DMS53 treated with DMSO at 0.1 percent for 48 hours (cell line): ENCODE data around the gene SETD2.

ENCODE experiments used
- DNase-seq: peaks from one replicate; lab custom pipeline; 2025; ENCODE audit not compliant: unreplicated experiment; lab: John Stamatoyannopoulos, UW

SETD2 gene

GRCh38 chr3:46987319-46987742 lies 176.6 kb downstream of the SETD2 start:
- DNase-seq = no peak

DNA sequence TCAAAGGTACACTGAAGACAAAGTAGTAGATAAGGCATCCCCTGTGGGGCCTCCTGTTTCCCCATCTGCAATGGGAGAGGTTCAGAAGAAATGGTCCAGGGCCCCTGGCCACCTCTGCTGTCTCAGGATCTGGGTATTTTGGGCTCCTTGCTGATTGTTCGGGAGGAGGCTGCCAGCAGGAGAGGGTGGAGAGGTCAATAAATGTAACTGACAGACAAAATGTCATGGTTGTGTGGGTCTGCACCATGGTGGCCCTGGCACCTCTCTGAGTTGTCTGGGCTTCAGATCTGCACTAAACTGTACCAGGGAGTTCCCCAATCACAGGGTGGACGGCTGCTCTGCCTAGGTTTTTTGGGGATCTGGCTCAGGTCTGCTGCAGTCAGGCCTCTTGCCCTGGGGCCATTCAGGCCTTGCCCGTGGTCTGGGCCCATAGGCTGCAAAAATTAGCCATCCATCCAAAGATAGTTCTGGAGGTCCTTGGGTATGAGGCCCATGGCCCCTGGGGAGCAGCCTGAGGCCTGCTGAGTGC lies 177.1 kb downstream of the SETD2 start:
- DNase-seq = no peak

DNA sequence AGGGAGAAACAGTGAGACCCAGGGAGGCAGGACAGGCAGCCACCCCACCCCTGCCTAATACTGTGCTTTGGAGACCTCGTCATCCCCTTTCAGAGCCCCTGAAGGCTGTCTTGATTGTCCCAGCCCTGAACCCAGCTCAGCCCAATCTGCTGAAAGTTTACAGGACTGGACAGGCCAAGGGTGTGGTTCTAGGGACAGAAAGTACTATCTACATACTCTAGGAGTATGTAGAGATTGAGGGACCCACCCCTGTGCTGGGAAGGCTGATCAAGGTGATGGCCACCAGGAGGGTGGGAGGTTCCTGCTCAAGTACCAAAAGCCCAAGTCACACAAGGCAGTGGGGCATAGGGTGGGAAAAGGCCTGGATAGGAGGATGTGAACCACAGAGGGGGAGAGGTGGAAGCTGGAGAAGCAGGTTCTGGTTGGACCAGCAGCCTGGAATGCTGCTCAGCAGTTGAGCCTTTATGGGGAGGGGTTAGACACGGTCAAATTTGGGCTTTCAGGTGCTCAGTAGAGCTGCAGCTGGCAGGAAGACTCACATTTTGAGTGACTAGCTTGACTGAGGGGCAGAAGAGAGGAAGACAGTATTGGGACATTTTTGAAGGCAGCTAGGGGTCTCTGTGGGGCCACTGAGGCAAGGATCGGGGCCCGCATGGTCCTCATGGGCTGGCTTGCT lies 177.7 kb downstream of the SETD2 start:
- DNase-seq = no peak

DNA sequence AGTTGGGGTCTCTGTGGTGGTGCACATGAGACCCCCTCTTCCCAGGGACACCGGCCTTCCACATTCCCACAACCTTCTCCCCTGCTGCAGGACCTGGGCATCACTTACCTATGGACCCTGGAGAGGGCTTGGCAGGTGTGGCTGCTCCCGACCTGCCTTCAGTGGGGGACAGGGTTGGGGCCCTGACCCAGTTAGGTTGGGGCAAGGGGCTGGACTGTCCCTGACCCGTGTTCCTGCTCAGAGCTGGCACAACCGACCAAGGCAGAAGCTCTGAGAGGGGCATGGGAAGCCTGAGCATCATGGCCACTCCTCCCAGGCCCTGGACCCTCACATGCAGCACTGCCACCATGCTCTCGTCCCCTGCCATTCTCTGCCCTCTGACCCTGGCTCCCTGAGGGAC lies 178.3 kb downstream of the SETD2 start:
- DNase-seq = no peak

- no peak for DNase-seq
Measured at GRCh38 chr3:46984591-46985459, 179.1 kb downstream of the SETD2 start.

DNA sequence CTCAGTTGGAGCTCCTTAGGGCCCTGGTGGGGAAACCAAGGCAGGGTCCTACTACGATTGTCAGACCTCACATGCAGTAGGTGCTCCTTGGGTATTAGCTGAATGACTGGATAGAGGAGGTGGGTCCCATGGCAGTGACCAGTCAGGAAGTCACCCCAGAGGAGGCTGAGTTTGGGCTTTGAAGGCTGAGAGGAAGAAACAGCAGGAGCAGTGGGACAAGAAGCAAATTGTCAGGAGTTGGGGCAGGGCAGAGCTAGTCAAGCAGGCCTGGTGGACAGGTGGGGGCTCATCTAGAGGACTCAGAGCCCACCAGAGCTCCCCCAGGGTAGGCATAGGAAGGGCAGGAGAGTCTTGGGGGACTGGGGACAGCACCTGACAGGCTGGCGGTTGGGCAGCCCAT lies 181.4 kb downstream of the SETD2 start:
- DNase-seq = no peak

DNA sequence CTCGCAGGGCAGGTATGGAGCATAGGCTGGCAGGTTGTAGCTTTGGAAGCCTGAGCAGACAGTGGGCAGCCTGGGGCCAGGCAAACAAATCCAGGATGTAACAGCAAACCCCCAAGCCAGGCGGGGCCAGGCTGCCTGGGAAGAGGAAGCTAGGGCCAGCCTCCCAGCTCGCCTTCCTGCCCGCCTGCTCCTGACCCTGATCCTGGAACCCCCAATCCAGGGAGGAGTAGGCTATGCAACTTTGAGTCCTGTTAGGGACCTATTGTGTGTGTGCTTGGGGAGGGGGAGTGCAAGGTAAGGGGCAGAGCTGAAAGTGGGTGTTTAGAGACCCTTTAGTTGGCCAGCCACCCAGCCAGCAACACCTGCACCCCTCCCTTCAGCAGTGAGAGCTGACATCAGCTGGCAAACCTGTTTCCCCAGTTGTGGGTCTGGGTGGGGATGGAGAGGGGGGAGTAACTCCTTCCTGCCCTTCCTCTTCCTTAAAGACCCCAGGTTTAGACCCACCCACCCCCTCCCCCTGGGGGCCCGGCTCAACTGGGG lies 181.9 kb downstream of the SETD2 start:
- no peak for DNase-seq

- no peak for DNase-seq
Measured at GRCh38 chr3:46979958-46980497, 183.9 kb downstream of the SETD2 start.

DNA sequence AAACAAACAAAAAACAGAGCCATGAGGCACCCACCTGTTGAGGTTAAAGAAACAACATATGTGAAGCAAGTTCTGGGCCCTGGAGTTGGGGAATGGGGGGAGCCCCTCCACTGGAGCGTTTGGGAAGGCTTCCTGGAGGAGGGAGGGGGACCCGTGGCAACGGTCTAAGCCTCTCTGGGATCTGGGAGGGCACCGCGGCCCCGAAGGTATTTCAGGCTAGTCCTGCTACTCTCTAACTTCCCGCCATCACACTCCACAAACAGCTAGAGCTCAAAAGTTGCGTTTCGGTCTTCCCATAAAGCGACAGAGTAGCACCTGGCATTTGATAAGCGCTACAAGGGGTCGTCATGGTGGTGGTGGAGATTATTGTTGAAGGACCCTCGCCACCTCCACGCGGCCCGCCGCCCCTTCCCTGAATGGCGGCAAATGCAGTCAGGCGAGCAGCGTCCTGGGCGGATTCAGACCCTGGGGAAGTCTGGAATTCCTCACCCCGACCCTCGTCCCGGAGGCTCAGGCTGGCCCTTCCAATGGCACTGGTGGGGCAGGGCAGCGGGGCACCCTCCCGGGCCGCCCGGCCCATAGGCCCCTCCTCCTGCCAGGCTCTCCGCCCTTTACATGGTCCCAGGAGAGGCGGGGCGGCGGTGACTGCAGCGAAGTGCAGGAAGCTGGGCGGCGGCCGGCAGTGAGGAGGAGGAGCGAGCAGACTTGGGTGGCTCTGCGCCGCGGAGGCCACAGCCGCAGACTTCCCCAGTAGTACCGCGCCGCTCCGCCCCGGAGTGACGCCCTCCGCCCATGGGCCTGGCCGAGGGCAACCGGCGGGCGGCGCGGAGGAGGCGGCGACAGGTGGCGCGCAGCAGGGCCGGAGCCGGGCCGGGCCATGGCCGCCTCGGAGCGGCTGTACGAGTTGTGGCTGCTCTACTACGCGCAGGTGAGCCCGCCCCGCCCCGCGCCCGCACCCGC lies 184.6 kb downstream of the SETD2 start, which contains the start of gene NBEAL2:
Gene NBEAL2 (plus strand): TSS at position 682 of the 960 bp plus-strand sequence. CDS start 196 bp downstream, at position 878.
- DNase-seq = peak; percentile 69

DNA sequence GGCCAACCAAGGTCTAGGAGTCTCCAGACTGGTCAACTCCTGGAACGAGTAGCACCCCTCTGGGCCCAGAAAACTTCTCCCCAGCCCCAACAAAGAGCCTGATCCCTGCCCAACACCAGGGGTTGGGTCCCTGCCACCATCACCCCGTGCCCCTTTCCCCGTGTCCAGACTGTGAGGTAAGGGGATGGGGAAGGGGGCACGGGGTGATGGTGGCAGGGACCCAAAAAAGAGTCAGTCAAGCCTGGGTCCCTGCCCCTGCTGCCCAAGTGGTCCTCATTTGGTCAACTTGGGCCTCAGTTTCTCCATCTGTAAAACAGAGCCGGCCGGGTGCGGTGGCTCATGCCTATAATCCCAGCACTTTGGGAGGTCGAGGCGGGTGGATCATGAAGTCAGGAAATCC lies 185.5 kb downstream of the SETD2 start:
- DNase-seq = no peak

DNA sequence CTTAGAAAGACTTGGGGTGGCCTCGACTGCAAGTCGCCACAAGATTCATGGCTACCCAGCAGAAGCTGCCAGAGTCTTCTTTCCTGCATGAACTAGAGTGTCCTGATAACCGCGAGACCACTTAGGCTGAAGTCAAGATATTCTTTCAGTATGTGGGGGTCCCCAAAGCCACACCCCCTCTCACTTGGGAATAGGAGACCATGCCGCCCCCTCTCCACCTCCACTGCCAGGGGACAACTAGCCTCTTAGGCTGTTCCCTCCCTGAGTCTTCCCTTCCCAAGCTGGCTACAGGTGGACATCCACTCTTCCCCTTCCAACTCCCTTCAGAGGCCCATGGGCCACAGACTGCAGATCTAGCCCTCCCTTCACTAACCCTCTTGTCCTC lies 186.1 kb downstream of the SETD2 start:
- no peak for DNase-seq

DNA sequence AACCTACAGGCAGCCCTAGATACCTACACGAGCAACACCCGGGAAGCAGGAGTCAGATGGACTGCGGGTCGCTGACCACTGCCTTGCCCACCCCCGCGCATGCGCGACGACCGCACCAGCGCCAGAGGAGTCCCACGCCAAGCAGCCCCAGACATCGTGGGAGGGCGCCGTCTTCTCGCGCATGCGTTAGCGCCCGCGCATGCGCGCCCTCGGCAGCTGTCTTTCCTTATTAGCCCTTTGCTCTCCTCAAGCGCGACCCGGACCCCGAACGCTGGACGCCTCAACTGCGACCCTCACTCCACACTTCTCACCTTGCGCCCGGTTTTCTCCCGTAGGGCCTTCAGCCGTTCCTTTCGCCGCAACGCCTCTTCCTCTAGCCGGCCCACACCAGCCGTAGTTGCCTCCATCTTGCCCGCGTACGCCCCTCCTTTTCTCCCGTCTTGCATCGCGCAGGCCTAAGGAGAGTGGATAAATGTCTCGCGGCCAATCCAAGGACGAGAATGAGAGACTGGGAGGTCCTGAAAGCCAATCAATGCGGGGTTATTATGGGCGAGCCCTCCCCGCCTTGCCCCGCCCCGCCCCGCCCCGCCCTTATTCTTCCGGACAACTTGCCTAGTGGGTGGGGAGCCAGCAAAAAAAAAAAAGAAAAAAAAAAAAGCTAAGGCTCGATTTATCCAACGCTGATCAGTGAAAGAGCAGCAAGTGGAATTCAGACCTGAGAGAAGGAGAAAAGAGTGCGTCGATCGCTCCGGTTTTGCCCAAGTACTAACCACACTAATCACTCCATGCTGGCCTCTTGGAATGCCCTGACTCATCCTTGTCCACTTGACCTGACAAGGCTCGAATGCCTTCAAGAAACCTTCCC lies 187.4 kb downstream of the SETD2 start, which contains the start of gene CCDC12:
Gene CCDC12 (minus strand): TSS at position 420 of the 865 bp plus-strand sequence. CDS start 13 bp downstream, at position 407.
- DNase-seq = peak; percentile 69

GRCh38 chr3:46974421-46975171 lies 189.3 kb downstream of the SETD2 start:
- no peak for DNase-seq

DNA sequence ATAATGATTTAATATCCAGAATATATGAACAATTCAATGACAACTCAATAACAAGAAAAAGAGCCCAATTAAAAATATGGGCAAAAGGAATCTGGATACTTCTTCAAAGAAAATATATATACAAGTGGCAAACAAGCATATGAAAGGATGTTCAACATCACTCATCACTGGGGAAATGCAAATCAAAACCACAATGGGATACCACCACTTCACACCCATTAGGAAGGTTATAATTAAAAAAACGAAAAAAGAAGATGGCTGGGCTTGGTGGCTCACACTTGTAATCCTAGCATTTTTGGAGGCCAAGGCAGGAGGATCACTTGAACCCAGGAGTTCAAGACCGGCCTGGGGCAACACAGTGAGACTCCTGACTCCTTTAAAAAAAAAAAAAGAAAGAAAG lies 191.5 kb downstream of the SETD2 start:
- DNase-seq = no peak

GRCh38 chr3:46971742-46972141 lies 192.2 kb downstream of the SETD2 start:
- no peak for DNase-seq

DNA sequence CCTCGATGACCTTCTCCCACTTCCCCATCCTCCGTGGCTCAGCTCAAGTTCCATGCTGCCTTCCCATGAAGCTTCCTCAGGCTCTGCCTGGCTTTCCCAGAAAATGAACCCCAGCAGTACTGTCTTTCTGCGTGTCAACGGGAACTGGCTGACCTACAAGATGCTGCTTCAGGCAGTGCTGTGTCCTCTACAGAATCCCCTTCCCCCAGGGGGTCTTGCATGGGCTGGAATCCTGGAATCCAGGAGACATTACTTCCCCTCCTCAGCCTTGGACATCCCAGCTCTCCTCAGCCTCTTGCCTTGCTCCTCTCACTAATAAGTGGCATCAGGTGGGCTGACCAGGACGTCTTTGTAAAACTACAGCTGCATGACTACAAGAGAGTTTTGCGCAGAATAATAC lies 192.8 kb downstream of the SETD2 start:
- no peak for DNase-seq

DNA sequence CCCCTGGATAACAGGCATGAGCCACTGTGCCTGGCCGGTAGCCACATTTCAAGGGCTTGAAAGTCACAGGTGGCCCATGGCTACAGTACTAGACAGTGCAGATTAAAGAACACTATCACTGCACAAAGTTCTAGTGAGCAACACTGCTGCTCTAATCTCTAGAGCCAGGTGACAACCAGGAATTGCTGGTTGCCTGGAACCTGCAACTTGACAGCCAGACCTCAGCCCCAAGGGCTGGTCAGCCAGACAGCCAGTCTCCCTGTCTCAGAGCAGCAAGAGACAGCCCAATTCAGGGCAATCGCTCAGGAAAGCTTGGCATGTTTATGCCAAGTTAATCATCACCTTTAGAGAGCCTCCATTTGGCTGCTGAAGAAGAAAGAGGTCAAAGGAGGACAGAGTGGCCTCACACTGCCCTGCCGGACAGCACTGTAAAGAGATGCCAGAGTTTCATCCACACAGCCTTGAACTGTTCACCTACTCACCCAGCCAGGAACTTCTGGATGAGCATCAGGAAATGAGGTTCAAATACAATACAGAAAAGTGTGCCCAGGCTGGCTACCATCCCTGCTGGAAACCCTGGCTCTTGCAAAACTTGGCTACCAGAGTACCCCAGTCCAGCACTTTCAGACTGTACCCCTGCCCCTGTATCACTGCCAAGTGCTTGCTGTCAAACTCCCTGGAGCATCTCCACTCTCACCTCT lies 193.4 kb downstream of the SETD2 start:
- no peak for DNase-seq
